Stimulated activated CD8-positive, alpha-beta memory T cell treated with anti-CD3 and anti-CD28 coated beads, Interleukin-12 subunit alpha, Interleukin-12 subunit beta, amount 100 ng/mL, for 24 hours (primary cell): ENCODE data around the gene CFAP74.

Experiments
- DNase-seq: peaks from one replicate; pipeline ENCODE4 v3.0.0-alpha.2; 2020; ENCODE audit errors: extremely low read depth

Gene CFAP74

DNA sequence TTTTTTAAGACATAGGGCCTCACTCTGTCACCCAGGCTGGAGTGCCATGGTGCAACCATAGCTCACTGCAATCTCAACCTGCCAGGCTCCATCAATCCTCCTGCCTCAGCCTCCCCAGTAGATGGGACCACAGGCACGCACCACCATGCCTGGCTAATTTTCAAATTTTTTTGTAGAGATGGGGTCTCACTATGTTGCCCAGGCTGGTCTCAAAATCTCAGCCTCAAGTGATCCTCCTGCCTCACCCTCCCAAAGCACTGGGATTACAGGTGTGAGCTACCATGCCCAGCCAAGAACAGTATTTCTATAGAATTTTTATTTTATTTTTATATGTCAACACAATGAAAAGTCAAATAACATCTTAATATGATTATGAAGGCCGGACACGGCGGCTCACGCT lies 123.6 kb downstream of the CFAP74 start:
- no peak for DNase-seq

- no peak for DNase-seq
Observed at GRCh38 chr1:1877865-1878436, 125.6 kb downstream of the CFAP74 start.

DNA sequence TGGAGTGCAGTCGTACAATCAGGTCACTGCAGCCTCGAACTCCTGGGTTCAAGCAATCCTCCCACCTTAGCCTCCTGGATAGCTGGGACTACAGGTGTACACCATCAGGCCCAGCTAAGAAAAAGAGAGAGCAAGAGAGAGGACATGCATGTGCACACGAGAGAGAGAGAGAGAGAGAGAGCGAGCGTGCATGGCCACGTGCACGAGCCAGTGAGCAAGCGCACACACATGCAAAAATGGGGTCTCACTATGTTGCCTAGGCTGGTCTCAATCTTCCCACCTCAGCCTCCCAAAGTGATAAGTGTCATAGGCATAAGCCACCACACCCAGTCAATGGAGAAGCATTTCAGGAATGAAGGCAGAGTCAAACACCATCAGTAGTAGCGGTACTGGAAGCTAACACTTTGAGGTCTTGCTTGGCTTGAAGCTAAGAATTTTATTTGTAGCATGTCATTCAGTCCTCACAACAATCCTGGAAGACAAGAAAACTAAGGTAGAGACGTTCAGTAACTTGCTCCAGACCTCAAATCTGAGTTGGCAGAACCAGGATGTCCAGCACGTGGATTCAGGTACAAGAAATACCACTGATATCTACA lies 127.2 kb downstream of the CFAP74 start:
- DNase-seq = no peak

GRCh38 chr1:1875932-1876331 lies 127.7 kb downstream of the CFAP74 start:
- no peak for DNase-seq

DNA sequence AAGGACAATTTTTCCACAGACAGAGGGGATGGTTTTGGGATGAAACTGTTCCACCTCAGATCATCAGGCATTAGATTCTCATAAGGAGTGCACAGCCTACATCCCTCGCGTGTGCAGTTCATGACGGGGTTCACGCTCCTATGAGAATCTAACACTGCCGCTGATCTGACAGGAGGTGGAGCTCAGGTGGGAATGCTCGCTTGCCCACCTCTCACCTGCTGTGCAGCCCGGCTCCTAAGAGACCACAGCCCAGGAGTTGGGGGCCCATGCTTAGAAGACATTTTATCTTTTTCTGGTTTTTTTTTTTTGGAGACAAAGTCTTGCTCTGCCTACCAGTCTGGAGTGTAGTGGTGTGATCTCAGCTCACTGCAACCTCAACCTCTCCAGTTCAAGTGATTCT lies 128.7 kb downstream of the CFAP74 start:
- no peak for DNase-seq

DNA sequence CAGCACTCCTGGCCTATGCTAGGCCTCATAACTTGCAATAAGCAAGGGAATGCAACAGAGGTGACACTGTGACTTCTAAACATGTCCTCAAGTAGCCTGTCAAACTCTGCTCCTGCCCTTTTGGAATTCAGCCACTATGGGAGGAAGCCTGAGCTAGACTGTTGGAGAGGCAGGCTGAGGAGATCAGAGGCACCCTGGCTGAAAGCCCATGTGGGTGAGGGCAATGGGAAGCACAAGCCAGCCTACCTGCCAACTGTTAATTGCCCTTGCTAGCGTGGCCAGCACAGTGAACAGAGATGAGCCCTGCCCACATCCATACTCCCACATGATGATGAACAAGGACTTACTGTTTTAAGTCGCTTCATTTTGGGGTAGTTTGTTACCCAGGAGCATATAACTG lies 130.4 kb downstream of the CFAP74 start:
- DNase-seq = no peak

- no peak for DNase-seq
Observed at GRCh38 chr1:1872329-1872994, 131.1 kb downstream of the CFAP74 start.
